A204.1 (cell line): ENCODE measurements around the gene PRDM5.
"Not testable (repeated sequence)": the region's sequence is repeated elsewhere in the genome, so short reads cannot be mapped to it uniquely, and the experiment has no call there.

Experiments
- FAIRE-seq: peaks from 2 replicates; lab custom pipeline; 2012; peaks lifted over from hg19 to GRCh38; lab: Jason Lieb, UNC

PRDM5 gene

DNA sequence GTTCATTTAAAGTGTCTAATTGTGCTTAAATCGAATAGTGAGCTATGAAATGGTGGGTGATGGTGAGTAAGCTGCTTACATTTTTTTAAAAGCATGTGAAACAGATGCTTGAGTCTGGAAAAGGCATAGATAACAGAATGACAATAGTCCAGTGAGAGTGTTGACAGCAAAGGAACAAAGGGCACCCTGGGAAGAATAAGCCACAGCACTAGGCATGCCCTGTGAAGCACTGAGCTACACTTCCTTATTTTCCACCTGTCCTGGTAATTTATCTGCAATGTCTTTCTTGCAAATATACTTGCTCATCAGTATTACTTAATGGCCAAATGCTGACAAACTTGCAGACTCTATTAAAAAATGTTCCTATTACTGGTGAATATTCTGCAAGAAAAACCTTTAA is 168.7 kb downstream of the PRDM5 start:
- FAIRE-seq: no peak

DNA sequence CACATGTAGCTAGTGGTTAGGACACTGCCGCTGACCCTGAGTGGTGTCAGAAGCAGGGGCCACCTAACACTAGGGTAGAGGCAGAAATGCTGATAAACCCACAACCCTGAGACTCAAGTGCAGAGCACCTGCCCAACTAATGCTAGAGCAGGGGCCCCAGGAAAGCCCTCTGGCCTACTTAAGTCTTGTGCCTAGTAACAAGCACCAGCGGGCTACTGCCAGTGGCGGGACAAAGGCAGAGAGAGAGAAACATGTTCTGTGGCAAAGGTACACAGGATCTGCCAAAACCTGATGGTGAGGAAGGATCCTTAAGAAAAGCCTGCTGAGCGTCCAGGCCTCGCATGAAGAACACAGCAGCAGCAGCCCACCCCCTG is 172.4 kb downstream of the PRDM5 start:
- FAIRE-seq: no peak

DNA sequence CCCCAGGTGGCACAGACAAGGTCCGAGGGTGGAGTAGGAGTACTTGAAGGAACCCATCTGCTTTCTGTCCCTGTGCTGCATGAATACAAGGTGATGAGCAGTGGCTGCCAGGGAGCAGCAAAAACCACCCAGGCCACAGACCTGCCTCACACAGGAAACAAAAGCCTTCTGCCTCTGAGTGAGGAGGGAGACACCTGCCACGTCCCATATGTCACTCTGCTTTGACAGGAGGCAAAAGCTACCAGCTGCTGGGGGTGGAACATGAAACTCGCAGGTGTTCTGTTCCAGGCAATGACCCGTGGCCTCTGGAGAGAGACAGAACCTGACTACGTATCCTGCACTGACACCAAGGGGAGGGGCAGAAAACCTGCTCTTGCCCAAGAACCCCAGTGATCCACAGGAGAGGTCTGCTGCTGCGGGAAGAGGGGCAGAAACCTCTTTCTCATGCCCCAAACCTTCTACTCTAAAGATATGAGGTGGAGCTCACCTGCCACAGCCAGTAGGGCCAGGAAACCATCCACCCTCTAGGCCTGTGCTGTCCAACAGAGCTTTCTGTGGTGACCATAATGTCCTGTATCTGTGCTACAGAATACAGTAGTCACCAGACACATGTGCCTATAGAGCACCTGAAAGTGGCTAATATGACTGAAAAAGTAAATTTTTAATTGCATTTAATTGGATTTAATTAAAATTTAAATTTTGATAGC is 172.9 kb downstream of the PRDM5 start:
- FAIRE-seq: no peak

DNA sequence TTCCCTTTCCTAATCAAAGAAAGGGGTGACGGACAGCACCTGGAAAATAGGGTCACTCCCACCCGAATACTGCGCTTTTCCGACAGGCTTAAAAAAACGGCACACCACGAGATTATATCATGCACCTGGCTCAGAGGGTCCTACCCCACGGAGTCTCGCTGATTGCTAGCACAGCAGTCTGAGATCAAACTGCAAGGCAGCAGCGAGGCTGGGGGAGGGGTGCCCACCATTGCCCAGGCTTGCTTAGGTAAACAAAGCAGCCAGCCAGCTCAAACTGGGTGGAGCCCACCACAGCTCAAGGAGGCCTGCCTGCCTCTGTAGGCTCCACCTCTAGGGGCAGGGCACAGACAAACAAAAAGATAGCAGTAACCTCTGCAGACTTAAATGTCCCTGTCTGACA is 180.9 kb downstream of the PRDM5 start:
- not testable (repeated sequence) for FAIRE-seq

DNA sequence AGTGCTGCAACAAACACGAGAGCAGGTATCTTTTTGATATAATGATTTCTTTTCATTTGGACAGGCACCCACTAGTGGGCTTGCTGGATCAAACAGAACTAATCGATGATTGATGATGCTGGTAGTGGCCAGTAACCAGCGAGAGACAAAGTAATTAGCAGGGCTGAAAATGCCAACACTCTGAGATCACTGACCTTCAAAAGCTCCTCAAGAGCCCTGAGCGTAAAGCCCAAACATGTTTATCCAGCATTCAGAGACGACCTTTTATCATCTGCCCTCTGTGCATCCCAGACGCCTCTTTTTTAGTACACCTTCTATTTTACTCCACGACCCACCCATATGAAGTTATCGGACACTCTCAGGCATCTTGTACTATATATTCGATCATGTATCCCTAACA is 186.2 kb downstream of the PRDM5 start:
- no peak for FAIRE-seq

DNA sequence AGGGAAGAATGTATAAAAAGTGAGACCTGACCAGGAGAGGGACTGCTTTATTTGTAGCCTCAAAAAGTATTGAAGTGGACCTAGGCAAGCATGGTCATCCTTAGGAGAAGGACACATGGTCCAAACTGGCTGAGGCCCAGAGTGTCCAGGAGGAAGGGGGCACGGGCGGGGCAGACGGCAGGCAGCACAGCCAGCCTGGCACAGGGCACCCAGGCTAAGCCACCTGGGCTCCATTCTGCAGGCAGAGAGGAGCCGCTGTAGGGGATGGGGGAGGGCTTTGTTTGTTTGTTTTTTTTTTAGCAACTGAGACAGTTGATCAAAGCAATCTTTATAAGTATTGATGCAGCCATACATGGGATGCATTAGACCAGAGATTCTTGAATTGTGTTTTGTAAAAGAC is 188.6 kb downstream of the PRDM5 start:
- FAIRE-seq: no peak

DNA sequence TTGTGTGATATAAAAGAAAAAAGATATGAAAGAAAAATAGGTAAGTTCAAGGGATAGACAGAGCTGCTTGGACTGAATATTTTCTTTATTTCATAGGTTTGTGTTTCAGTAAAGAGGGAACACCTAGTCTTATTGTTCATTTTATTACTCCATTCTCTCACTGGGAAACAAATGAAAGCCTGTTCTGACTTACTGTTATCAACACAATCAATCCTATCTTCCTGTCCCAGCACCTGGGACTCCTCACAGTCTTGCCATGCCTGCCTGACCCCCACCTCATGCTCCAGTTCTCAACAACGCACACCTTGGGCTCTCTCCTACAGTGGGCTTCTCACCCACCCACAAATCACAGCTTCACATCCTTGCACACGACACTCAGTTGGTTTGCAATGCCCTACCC is 189.5 kb downstream of the PRDM5 start:
- FAIRE-seq: no peak

DNA sequence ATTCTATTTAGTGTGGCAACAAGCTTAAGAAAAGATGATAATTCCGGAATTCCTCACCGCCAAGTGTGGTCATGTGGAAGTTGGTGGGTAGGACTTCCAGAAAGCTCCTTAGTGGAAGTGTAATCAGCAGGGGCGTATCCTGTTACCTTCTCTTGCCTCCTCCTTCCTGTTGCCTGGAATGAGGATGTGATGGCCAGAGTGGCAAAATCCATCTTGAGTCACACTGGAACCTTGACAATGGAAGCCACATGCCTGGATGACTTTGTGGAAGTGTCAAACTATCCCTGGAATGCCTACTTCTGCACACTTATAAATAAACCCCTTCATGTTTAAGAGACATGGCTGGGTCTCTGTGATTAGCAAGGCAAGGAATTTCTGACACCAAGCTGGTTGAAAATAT is 191.0 kb downstream of the PRDM5 start:
- FAIRE-seq: no peak

DNA sequence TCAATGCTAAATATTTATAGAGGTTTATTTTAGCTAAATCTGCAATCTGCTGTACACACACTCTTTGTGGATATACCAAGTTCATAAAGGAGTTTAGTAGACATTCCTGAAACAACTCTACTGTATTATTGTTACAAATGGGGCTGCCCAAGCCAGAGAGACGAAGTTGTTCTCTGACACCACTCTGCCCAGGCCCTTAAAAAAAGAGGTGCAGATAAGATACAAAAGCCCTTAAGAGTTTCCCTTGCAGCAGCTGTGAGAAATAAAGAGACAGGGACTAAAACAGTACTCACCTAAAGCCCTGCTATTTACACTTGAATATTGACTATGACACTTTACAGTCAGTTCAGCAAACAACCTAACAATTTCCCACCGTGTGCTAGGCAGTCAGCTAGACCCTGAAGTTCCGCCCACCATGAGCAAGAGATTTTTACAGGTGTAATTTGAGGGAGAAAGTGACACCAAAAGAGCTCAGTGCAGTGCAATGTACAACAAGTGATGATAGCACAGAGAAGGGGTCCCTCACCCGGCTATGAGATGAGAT is 191.7 kb downstream of the PRDM5 start:
- no peak for FAIRE-seq

DNA sequence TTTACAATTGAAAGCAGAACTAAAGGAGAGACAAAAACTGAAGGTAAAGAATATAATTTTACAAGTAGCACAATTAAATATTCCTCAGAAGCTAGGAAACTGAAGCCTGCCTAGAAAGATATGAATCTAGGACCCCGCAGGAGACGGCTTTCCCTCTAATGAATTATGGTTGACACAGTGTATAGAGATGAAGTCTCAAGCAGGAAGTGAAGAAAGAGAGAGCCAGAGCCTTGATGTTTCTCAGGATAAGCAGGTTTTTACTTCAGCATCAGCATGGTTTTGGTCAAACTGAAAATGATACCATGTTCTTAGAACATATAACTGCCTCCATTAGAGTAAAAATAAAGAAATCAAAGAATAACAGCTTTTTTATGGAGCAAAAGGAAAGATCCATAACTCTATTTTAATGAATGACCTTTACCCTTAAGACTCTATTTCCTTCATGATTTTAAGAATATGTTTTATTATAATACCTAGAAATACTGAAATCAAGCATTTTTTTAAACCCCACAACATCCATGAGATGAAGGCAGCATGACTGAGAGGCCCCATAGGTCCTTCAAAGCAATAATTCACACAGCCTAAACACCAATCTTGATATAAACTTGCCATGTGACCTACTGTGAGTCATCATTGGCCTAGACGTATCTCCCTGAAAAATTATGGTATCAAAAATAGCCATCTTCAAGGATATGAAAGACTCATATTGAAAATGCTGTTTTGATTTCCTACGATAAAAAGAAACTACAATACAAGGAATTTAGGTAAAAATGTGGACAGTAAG is 193.4 kb downstream of the PRDM5 start:
- FAIRE-seq: no peak

DNA sequence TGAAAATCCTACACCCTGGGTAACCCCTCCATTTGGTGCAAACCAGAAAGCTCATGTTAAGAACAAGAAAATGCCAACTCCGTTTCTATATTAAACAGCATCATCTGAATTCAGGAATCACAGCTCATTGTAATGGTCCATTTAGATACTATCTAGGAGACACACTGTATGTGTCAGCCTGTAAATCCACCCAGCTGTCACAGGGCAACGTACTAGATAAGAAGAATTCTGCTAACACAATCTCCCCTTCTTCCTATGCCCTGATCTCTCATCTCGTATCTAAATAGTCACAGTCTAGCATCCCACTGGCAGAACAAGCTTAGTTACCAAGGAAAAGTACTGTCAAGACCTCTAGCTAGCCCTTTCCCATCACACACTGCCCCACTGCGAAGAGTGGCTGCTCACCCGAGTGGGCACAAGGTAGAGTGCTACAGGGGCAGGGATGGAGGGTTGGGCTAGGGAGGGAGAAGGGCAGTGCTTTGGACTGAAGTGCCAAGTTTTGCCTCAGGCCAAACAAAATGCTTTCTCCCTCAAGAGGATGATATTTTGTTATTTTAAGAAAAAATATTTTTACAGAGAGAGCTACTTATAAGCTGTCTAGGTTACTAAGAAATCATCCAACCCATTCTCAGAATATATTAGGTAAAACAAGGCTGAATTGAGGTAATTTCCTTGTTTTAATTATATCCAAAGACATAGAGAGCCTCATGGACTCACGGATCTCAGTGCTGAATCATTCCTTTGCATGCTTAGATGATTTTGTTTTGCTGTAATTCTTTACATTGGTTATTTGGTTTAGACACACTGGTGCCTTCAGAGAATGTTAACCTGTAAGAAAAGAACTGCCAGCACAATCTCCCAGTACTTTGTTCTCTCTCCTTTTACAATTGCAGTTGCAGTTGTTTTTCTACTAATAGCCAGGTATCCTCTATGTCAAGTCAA is 196.6 kb downstream of the PRDM5 start:
- no peak for FAIRE-seq

DNA sequence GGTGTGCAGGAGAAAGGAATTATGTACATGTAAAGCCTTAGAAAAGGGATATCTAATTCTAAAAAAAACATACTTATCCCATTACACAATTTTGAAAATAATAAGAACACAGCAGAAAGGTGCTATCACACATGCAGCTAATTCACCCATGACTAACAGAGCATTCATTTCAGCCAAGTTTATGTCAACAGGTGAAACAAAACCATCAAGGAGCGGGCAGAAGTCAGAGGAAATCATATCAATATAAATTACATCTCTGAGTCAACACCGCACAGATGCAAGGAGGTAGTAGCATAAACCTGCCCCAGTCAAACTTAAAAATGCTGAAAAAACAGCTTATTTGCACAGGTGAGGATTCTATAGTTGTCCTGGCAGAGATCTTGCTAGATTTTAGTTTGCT is 197.9 kb downstream of the PRDM5 start:
- no peak for FAIRE-seq

DNA sequence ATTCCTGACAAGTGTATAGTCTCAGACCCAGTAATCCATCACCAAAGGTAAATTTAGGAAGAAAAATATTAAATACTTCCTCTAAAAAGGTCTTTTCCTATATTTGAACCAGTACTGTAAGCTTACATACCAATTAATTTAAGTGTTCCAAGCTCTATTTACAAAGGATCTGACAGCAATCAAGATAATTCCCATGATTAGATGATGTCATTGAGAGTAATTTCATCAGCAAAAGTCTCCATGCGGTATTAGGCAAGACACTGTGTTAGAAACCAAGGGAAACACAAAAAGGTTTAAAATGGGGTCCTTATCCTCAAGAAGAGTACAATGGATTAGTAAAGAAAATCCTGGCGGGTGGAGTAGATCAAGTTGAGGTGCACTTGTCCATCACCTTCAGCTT is 198.5 kb downstream of the PRDM5 start:
- FAIRE-seq: no peak

DNA sequence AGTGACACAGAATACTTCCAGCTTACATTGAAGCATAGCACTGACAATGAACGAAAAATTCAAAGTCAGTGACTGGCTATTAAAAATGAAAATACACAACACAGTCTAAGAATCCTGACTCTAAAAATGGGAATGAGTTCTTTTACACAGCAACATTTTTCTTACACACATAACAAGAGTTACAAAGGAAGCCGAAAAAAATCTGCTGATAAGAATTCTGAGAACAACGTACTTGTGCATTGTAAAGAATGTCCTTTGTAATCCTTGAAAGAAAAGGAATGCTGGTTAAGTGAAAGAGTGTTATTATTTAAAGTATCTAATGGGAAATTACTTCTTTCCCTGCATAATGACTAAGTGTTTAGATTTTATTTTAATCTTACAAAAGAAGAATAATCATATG is 199.4 kb downstream of the PRDM5 start:
- peak; percentile 32 for FAIRE-seq

DNA sequence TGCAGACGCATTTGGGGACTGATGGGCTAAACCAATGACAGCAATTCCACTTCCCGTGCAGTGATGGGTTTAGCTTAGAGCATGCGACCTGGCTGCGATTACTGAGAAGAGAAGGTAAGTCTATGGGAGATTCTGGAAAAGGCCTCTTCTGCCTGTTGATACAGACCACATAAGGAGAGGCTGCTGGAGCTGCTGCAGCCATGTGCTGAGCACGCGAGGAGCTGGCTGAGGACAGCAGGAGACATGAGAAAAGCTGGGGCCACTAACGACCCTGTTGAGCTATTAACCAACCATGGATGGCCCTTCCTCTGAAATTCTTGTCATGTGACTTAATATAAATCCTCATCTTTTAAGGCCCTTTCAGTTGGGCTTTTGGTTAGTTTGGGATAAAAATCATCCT is 199.9 kb downstream of the PRDM5 start:
- no peak for FAIRE-seq

DNA sequence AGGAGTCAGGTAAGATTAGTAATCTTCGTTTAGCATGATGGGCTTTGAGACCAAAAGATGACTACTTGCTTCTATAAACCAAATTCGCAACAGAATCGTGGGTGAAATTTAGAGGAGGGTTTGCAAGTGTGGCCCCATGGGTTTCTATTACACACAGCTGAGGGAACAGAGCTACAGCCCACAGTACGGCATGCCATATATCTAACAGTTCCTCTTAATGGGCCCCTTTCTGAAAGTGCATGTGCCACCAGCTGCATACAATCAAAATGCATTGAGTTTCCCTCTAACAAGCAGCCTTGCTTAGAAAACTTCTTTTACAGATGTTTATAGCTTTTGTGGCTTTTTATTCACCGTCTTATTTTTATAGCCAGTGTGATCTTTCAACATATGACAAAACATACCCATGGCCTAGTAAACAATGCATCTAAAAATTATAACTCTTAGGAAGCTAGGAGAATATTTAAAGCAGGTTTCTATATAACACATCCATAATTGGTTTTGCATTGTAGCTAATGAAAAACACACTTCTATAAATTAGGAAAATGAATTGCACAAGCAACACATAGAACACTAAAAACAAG is 202.1 kb downstream of the PRDM5 start:
- no peak for FAIRE-seq

DNA sequence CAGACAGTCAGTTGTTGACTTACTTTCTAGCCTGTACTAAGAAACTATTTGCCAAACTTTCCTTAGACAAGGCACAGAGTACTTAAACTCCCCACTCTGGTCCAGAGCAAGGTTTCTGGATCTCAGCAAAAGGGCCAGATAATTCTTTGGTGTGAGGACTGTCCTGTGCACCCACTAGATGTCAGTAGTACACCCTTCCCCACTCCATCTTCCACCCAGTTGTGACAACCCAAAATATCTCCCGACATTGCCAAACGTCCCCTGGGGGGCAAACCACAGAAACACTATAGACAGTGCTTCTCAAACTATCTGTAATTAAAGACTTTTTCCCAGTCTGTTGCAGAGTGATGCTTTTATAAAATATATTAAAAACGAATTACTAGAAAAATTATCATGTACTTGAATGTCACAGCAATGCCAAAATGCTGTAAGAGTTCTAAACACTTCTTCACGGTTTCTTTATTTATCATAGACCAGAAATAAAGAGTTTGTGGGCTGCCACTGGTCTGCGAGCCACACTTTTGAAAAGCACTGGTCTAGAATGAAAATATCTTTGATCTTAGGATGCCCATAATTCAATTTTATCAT is 203.5 kb downstream of the PRDM5 start:
- no peak for FAIRE-seq

DNA sequence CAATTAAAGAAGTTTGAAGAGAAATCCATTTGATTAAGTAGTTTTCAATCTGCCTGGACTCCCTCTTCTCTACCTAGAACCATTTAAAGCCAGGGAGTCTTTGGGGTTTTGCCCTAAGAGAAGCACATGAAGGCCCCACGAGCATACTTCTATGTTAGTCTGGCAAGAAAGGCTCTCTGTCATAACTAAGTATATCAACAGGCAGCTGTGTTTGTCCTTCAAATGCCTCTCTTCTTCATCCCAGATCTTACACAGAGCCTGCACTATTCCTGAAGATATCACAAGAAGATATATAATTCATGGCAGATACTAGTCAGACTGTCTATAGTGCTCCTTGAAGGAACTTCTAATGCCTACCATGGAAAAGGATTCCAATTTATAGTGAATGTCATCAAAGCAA is 206.2 kb downstream of the PRDM5 start:
- FAIRE-seq: no peak

DNA sequence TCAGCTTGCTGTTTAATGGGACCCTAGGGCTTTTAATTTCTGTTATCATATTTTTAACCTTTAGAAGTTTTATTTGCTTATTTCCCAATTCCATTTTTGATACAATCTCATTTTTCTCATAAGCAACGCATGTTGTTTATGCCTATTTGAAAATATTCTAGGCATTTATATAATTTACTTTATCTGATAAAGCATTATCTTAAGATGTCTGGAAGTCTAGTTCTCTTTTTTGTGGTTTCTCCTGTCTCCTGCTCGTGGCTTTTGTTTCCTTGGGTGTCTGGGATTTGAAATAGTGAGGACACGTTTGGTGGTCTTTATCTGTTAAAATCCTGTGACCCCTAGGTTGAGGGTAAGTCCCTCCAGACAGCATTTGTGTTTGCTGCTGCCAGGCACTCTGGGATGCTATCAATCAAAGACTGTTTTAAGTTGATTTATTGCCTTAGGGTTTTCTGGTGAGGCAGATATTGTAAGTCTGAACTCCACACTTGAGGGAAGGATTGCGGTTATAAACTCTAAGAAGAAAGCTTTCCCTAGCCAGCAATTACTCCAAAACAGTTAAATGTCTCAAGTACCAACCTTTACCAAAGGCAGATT is 208.0 kb downstream of the PRDM5 start:
- FAIRE-seq: no peak

DNA sequence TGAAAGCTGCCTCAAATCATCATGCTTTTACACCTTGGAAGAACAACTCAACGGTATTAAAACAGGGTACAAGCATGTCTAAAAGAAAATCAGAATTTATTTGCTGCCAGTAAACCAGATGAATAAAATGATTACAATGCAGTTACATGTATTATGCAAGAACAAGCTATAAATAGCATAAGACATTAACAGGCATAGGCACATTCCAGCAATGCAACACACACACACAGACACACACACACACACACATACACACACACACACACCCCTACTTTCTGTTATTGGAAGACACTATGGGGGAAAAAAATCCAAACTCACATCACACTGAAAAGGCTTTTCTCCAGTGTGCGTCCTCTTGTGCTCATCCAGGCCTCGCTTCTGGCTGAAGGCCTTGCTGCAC is 212.5 kb downstream of the PRDM5 start:
- FAIRE-seq: no peak

DNA sequence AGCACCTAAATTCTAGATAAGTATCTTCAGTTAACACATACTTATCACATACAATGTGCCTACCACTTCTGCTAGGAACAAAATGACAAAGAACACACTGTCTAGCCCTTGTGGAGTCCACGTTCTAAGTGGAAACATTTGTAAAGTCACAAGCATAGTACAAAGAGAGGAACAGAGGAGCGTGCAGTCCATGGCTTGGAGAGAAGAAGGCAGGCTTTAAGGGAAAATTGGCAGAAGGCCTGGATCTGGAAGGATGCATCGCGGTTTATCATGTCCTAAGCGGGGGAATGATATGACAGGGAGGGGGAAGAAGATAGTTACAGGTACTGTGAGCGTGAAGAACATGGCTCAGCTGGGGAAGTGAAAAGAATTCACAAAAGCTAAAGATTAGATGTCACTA is 218.0 kb downstream of the PRDM5 start:
- FAIRE-seq: no peak

DNA sequence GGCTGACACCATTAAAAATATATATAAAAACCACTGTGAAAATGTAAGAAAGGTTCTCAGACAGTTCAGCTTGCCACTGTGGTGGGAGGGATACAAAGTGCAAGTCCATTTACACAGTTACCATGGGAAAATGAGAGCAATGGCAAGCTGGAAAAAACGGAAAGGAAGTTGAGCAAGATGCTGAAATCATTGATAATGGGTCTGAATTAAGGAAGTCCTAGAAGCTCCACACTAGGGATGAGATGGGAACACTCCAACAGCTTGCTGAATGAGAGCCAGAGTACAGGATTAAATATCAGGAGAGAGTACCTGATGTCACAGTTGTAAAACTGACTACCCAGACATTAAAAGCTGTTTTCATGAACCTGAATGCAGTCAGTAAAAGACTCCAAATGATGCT is 218.6 kb downstream of the PRDM5 start:
- no peak for FAIRE-seq
